ENCODE measurements around the gene GNG12. TPM values are rescaled to one million over a fixed set of nuclear protein-coding genes. Genes with fewer than 3 reads are reported as not detected.

The GNG12 gene
- total RNA-seq, 1 donor from 2014 or later = 1.3 TPM

DNA sequence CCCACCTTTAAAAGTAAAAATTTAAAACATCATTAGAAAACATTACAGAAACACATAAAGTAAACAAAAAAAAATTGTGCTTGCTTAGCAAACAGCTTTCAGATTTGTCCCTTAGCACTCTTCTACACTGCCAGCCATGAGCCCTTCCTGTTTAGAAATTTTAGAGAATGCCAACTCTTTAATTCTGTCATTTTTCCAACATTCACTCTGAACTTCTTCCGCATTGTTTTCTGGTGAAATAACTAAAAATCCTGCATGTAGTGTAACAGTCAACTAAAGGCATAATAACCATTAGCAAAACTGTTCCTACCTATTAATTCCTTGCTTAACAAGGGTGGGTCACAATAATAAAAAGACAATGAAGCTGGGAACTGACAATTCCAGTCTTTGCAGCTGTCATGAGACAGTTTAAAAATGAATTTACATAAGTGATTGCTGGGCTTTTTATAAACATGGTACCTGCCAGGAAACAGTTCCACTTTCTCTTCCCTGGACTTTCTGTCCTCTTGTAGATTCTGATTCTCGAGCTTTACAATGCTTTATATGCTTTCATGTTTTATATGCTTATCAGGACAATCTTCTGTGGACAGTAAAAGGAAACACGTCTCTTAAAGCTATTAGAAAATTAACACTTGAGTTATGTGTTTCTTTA, 19.0 kb downstream of the GNG12 start:
- no peaks in the 10 kb centered on the region for H3K9me3 Mint-ChIP-seq (ENCODE audit: unreplicated experiment)
- no peak overlapping the region for H3K27ac Mint-ChIP-seq (ENCODE audit: unreplicated experiment)
- H3K4me3 Mint-ChIP-seq (ENCODE audit: unreplicated experiment) = no peak overlapping the region
- no peaks in the 10 kb centered on the region for H3K4me1 Mint-ChIP-seq (ENCODE audit: low read depth, unreplicated experiment)
- DNase-seq = no peak
- no peaks in the 10 kb centered on the region for H3K36me3 Mint-ChIP-seq (ENCODE audit: unreplicated experiment)
- H3K27me3 Mint-ChIP-seq (ENCODE audit: unreplicated experiment) = no peaks in the 10 kb centered on the region
- TF ChIP-seq, protein P1, sequence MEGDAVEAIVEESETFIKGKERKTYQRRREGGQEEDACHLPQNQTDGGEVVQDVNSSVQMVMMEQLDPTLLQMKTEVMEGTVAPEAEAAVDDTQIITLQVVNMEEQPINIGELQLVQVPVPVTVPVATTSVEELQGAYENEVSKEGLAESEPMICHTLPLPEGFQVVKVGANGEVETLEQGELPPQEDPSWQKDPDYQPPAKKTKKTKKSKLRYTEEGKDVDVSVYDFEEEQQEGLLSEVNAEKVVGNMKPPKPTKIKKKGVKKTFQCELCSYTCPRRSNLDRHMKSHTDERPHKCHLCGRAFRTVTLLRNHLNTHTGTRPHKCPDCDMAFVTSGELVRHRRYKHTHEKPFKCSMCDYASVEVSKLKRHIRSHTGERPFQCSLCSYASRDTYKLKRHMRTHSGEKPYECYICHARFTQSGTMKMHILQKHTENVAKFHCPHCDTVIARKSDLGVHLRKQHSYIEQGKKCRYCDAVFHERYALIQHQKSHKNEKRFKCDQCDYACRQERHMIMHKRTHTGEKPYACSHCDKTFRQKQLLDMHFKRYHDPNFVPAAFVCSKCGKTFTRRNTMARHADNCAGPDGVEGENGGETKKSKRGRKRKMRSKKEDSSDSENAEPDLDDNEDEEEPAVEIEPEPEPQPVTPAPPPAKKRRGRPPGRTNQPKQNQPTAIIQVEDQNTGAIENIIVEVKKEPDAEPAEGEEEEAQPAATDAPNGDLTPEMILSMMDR (IDR thresholded peaks at IDR 0.05; ENCODE audit: partially characterized antibody, unreplicated experiment) = no peak

DNA sequence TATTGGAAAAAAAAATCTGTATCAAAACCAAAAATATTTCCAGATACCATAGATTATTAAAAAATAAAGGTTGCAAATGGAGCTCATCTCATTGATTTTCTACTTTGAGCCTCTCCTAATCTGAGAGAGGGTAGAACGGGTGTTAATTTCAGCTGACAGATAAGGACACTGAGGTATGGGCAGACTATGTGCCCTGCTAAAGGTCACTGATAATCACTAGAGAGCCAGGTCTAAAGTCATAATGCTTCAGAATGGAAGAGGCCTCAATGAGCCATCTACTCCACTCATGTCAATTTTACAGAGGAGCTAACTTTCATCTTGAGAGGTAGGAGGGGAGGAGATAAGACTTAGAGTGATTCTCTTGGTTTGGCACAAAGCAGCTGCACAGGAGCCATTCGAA, 21.0 kb downstream of the GNG12 start:
- Mint-ChIP-seq H3K36me3 (ENCODE audit: unreplicated experiment) (no peaks in the 10 kb centered on the region), H3K27me3 (ENCODE audit: unreplicated experiment) (no peaks in the 10 kb centered on the region), H3K4me1 (ENCODE audit: low read depth, unreplicated experiment) (no peaks in the 10 kb centered on the region), H3K4me3 (ENCODE audit: unreplicated experiment) (no peak overlapping the region), H3K27ac (ENCODE audit: unreplicated experiment) (no peak overlapping the region), H3K9me3 (ENCODE audit: unreplicated experiment) (no peaks in the 10 kb centered on the region)
- TF ChIP-seq, protein P1 (IDR thresholded peaks at IDR 0.05; ENCODE audit: partially characterized antibody, unreplicated experiment) = no peak
- no peak for DNase-seq

DNA sequence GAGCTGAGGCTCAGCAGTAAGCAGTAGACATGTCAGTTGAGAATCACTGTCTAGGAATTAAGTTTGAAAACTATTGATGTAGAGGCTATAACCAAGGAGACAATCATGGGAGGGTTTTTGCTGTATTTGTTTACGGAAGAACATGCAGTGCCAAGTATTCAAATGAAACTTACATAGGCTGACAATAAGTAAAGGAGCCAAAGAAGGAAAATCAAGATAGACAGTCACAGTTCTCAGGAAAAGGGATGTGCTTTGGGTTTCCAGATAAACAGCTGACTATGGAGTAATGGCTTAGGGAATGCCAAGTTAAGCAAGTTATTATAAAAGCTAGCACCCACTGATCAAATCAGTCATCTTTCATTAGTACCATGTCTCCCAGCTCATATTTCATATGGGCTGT, 21.5 kb downstream of the GNG12 start:
- DNase-seq = no peak
- no peaks in the 10 kb centered on the region for H3K36me3 Mint-ChIP-seq (ENCODE audit: unreplicated experiment)
- no peak overlapping the region for H3K27ac Mint-ChIP-seq (ENCODE audit: unreplicated experiment)
- TF ChIP-seq, protein P1 (IDR thresholded peaks at IDR 0.05; ENCODE audit: partially characterized antibody, unreplicated experiment) = no peak
- no peak overlapping the region for H3K4me3 Mint-ChIP-seq (ENCODE audit: unreplicated experiment)
- no peaks in the 10 kb centered on the region for H3K27me3 Mint-ChIP-seq (ENCODE audit: unreplicated experiment)
- no peaks in the 10 kb centered on the region for H3K9me3 Mint-ChIP-seq (ENCODE audit: unreplicated experiment)
- H3K4me1 Mint-ChIP-seq (ENCODE audit: low read depth, unreplicated experiment) = no peaks in the 10 kb centered on the region

DNA sequence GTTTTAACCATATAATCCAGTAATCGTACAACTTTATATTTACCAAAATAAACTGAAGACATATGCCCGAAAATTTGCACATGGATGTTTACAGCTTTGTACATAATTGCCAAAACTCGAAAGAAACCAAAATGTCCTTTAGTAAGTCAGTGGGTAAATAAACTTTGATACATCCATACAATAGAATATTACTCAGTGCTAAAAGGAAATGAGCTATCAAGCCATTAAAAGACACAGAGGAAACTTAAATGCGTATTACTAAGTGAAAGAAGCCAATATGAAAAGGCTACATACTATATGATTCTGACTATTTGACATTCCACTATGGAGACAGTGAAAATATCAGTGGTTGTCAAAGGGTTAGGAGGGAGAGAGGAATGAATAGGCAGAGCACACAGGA, 23.4 kb downstream of the GNG12 start:
- H3K27ac Mint-ChIP-seq (ENCODE audit: unreplicated experiment) = no peak overlapping the region
- H3K27me3 Mint-ChIP-seq (ENCODE audit: unreplicated experiment) = no peaks in the 10 kb centered on the region
- no peaks in the 10 kb centered on the region for H3K9me3 Mint-ChIP-seq (ENCODE audit: unreplicated experiment)
- TF ChIP-seq, protein P1 (IDR thresholded peaks at IDR 0.05; ENCODE audit: partially characterized antibody, unreplicated experiment) = no peak
- no peaks in the 10 kb centered on the region for H3K36me3 Mint-ChIP-seq (ENCODE audit: unreplicated experiment)
- H3K4me1 Mint-ChIP-seq (ENCODE audit: low read depth, unreplicated experiment) = no peaks in the 10 kb centered on the region
- no peak for DNase-seq
- no peak overlapping the region for H3K4me3 Mint-ChIP-seq (ENCODE audit: unreplicated experiment)

DNA sequence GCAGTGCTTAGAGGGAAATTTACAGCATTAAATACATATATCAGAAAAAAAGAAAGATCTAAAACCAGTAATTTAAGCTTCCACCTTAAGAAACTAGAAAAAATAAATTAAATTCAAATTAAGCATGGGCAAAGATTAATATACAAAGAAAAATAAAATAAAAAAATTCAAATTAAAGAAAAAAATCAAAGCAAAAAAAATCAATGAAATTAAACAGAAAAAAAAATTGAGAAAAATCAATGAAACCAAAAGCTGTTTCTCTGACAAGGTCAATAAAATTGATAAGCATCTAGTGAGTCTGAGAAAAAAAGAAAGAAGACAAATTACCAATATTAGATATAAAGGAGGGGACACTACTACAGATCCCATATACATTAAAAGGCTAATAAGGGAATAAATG, 26.0 kb downstream of the GNG12 start:
- no peak overlapping the region for H3K27ac Mint-ChIP-seq (ENCODE audit: unreplicated experiment)
- no peak for DNase-seq
- H3K27me3 Mint-ChIP-seq (ENCODE audit: unreplicated experiment) = no peaks in the 10 kb centered on the region
- no peak overlapping the region for H3K4me3 Mint-ChIP-seq (ENCODE audit: unreplicated experiment)
- no peaks in the 10 kb centered on the region for H3K9me3 Mint-ChIP-seq (ENCODE audit: unreplicated experiment)
- peaks cover 4% of the 10 kb centered on the region for H3K4me1 Mint-ChIP-seq (ENCODE audit: low read depth, unreplicated experiment)
- no peaks in the 10 kb centered on the region for H3K36me3 Mint-ChIP-seq (ENCODE audit: unreplicated experiment)
- TF ChIP-seq, protein P1 (IDR thresholded peaks at IDR 0.05; ENCODE audit: partially characterized antibody, unreplicated experiment) = no peak
